WTC11 (cell line): Measurements from ENCODE around the gene XRN1.

Experiments
- CREM ChIP-seq: sonication (generic); formaldehyde crosslinking; IDR thresholded peaks from 2 replicates; pipeline ENCODE4 v1.8.1; 2022; ENCODE audit warnings: mild to moderate bottlenecking, missing genetic modification reagents, moderate library complexity
- ESRRA ChIP-seq: sonication (generic); formaldehyde crosslinking; IDR thresholded peaks from 2 replicates; pipeline ENCODE4 v1.8.1; 2022; ENCODE audit warnings: mild to moderate bottlenecking, missing genetic modification reagents, borderline replicate concordance
- ETV6 ChIP-seq: sonication (generic); formaldehyde crosslinking; IDR thresholded peaks from 2 replicates; pipeline ENCODE4 v1.8.1; 2022; ENCODE audit warnings: mild to moderate bottlenecking, missing genetic modification reagents
- NR1H2 ChIP-seq: sonication (generic); formaldehyde crosslinking; IDR thresholded peaks from 2 replicates; pipeline ENCODE4 v1.9.0; 2021; ENCODE audit warnings: mild to moderate bottlenecking, moderate library complexity, missing genetic modification reagents
- NR3C1 ChIP-seq: sonication (generic); formaldehyde crosslinking; conservative IDR thresholded peaks from 2 replicates; pipeline ENCODE4 v1.8.1; 2023; ENCODE audit warnings: low read depth, mild to moderate bottlenecking, missing genetic modification reagents
- SP1 ChIP-seq: sonication (generic); formaldehyde crosslinking; conservative IDR thresholded peaks from 2 replicates; pipeline ENCODE4 v1.8.1; 2022; ENCODE audit warnings: missing genetic modification reagents
- TCF7 ChIP-seq: sonication (generic); formaldehyde crosslinking; IDR thresholded peaks from 2 replicates; pipeline ENCODE4 v1.8.0; 2022; ENCODE audit warnings: mild to moderate bottlenecking, low read depth, missing genetic modification reagents, moderate library complexity
- TF ChIP-seq, protein P1 (sequence below): sonication (generic); formaldehyde crosslinking; IDR thresholded peaks from 2 replicates; pipeline ENCODE4 v1.8.0; 2022; ENCODE audit warnings: mild to moderate bottlenecking, missing genetic modification reagents
- TF ChIP-seq, protein P2 (sequence below): sonication (generic); formaldehyde crosslinking; IDR thresholded peaks from 2 replicates; pipeline ENCODE4 v1.8.0; 2022; ENCODE audit warnings: mild to moderate bottlenecking, missing genetic modification reagents
- TF ChIP-seq, protein P3 (sequence below): fragments of 200-600 bp; IDR thresholded peaks from 2 replicates; pipeline ENCODE4 v1.8.0; 2022; ENCODE audit warnings: antibody characterized with exemption
- TF ChIP-seq, protein P4 (sequence below): sonication (generic); formaldehyde crosslinking; IDR thresholded peaks from 2 replicates; pipeline ENCODE4 v1.8.0; 2022; ENCODE audit warnings: mild to moderate bottlenecking, missing genetic modification reagents
- TF ChIP-seq, protein P5 (sequence below): sonication (generic); formaldehyde crosslinking; IDR thresholded peaks from 2 replicates; pipeline ENCODE4 v1.8.1; 2023; ENCODE audit warnings: mild to moderate bottlenecking, missing genetic modification reagents
- TF ChIP-seq, protein P6 (sequence below): sonication (generic); formaldehyde crosslinking; conservative IDR thresholded peaks from 2 replicates; pipeline ENCODE4 v1.8.1; 2022; ENCODE audit warnings: mild to moderate bottlenecking, missing genetic modification reagents

DNA sequence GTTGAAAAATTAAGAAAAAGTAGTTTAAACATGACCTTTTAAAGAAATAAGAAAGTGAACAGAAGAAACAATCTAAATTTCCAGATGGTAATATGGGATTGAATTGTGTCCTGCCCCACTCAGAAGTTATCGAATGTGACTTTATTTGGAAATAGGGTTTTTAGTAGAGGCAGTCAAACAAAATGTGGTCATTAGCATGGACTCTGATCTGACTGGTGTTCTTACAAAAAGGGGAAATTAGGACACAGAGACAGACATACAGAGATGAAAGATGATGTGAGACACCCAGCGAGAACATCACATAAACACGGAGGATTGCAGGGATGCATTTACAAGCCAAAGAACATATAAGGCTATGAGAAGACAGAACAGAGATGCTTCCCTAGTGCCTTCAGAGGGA is 73.2 kb downstream of the XRN1 start:
- TF ChIP-seq SP1 (CRISPR knock-in tag) (no peak), NR1H2 (CRISPR knock-in tag) (no peak), ESRRA (CRISPR knock-in tag) (no peak), CREM (CRISPR knock-in tag) (no peak), TCF7 (CRISPR knock-in tag) (no peak), NR3C1 (no peak), ETV6 (CRISPR knock-in tag) (no peak)
- TF ChIP-seq, protein P1, sequence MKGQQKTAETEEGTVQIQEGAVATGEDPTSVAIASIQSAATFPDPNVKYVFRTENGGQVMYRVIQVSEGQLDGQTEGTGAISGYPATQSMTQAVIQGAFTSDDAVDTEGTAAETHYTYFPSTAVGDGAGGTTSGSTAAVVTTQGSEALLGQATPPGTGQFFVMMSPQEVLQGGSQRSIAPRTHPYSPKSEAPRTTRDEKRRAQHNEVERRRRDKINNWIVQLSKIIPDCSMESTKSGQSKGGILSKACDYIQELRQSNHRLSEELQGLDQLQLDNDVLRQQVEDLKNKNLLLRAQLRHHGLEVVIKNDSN (CRISPR knock-in tag) = no peak
- TF ChIP-seq, protein P2, sequence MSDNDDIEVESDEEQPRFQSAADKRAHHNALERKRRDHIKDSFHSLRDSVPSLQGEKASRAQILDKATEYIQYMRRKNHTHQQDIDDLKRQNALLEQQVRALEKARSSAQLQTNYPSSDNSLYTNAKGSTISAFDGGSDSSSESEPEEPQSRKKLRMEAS (CRISPR knock-in tag) = no peak
- TF ChIP-seq, protein P3, sequence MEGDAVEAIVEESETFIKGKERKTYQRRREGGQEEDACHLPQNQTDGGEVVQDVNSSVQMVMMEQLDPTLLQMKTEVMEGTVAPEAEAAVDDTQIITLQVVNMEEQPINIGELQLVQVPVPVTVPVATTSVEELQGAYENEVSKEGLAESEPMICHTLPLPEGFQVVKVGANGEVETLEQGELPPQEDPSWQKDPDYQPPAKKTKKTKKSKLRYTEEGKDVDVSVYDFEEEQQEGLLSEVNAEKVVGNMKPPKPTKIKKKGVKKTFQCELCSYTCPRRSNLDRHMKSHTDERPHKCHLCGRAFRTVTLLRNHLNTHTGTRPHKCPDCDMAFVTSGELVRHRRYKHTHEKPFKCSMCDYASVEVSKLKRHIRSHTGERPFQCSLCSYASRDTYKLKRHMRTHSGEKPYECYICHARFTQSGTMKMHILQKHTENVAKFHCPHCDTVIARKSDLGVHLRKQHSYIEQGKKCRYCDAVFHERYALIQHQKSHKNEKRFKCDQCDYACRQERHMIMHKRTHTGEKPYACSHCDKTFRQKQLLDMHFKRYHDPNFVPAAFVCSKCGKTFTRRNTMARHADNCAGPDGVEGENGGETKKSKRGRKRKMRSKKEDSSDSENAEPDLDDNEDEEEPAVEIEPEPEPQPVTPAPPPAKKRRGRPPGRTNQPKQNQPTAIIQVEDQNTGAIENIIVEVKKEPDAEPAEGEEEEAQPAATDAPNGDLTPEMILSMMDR = no peak
- TF ChIP-seq, protein P4, sequence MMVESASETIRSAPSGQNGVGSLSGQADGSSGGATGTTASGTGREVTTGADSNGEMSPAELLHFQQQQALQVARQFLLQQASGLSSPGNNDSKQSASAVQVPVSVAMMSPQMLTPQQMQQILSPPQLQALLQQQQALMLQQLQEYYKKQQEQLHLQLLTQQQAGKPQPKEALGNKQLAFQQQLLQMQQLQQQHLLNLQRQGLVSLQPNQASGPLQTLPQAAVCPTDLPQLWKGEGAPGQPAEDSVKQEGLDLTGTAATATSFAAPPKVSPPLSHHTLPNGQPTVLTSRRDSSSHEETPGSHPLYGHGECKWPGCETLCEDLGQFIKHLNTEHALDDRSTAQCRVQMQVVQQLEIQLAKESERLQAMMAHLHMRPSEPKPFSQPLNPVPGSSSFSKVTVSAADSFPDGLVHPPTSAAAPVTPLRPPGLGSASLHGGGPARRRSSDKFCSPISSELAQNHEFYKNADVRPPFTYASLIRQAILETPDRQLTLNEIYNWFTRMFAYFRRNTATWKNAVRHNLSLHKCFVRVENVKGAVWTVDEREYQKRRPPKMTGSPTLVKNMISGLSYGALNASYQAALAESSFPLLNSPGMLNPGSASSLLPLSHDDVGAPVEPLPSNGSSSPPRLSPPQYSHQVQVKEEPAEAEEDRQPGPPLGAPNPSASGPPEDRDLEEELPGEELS (CRISPR knock-in tag) = no peak
- TF ChIP-seq, protein P5, sequence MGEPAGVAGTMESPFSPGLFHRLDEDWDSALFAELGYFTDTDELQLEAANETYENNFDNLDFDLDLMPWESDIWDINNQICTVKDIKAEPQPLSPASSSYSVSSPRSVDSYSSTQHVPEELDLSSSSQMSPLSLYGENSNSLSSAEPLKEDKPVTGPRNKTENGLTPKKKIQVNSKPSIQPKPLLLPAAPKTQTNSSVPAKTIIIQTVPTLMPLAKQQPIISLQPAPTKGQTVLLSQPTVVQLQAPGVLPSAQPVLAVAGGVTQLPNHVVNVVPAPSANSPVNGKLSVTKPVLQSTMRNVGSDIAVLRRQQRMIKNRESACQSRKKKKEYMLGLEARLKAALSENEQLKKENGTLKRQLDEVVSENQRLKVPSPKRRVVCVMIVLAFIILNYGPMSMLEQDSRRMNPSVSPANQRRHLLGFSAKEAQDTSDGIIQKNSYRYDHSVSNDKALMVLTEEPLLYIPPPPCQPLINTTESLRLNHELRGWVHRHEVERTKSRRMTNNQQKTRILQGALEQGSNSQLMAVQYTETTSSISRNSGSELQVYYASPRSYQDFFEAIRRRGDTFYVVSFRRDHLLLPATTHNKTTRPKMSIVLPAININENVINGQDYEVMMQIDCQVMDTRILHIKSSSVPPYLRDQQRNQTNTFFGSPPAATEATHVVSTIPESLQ (CRISPR knock-in tag) = no peak
- TF ChIP-seq, protein P6, sequence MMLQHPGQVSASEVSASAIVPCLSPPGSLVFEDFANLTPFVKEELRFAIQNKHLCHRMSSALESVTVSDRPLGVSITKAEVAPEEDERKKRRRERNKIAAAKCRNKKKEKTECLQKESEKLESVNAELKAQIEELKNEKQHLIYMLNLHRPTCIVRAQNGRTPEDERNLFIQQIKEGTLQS (CRISPR knock-in tag) = no peak
